IMR-90 (cell line): ENCODE data around the gene SERPINA5. TPM values are rescaled to one million over a fixed set of nuclear protein-coding genes. Genes with fewer than 3 reads are reported as not detected.
A peak's percentile ranks its signal among the peaks of the same experiment; 100 is the strongest.

Source experiments
- ATAC-seq: fragments of 200-7000 bp; cut with Tn5 transposase; 2 replicates; pipeline ENCODE4 v1.9.1; 2020; ENCODE audit warnings: low read depth, mild to moderate bottlenecking, moderate library complexity
- BruUV-seq: library from RNA; stranded (reverse); fragments of 400-500 nt; replicated peaks from 2 replicates; lab custom pipeline; 2021; lab: Mats Ljungman, UMichigan
- CTCF ChIA-PET: fragments of 300-600 bp; formaldehyde crosslinking; extraction: SDS; loops from one replicate; lab custom pipeline; 2021; ENCODE audit warnings: antibody characterized with exemption; lab: Yijun Ruan, JAX
- POLR2A ChIA-PET: fragments of 300-600 bp; sonication (Branson Sonifier 250); formaldehyde crosslinking; loops from one replicate; lab custom pipeline; 2022; ENCODE audit warnings: antibody characterized with exemption; ENCODE audit not compliant: unreplicated experiment; lab: Charles Lee
- DNase-seq: peaks from one replicate; pipeline ENCODE4 v3.0.0; 2013
- H2AFZ ChIP-seq: replicated peaks from 2 replicates; pipeline ENCODE3; 2013; ENCODE audit warnings: low read length, mild to moderate bottlenecking; ENCODE audit not compliant: poor library complexity
- H2AK5ac ChIP-seq: 2 replicates; pipeline ENCODE4 v1.6.1; 2013; ENCODE audit warnings: low read depth, low read length, inconsistent platforms
- H2AK9ac ChIP-seq: replicated peaks from 2 replicates; pipeline ENCODE3; 2013; ENCODE audit warnings: mild to moderate bottlenecking, low read depth, low read length, moderate library complexity; ENCODE audit not compliant: poor library complexity
- H2BK120ac ChIP-seq: 2 replicates; pipeline ENCODE4 v1.6.1; 2013; ENCODE audit warnings: low read depth, low read length, inconsistent platforms
- H2BK15ac ChIP-seq: 3 replicates; pipeline ENCODE4 v1.6.1; 2013; ENCODE audit warnings: low read depth, low read length, inconsistent platforms
- H2BK20ac ChIP-seq: 2 replicates; pipeline ENCODE4 v1.6.1; 2013; ENCODE audit warnings: low read depth, mild to moderate bottlenecking, inconsistent platforms, low read length, moderate library complexity
- H2BK5ac ChIP-seq: 2 replicates; pipeline ENCODE4 v1.6.1; 2013; ENCODE audit warnings: mild to moderate bottlenecking, low read depth, low read length, inconsistent platforms; ENCODE audit not compliant: poor library complexity, severe bottlenecking
- H3K14ac ChIP-seq: replicated peaks from 2 replicates; pipeline ENCODE4 v1.6.1; 2013; ENCODE audit warnings: low read depth, low read length, inconsistent platforms
- H3K18ac ChIP-seq: 2 replicates; pipeline ENCODE4 v1.6.1; 2013; ENCODE audit warnings: low read depth, low read length, control low read depth
- H3K23ac ChIP-seq: 2 replicates; pipeline ENCODE4 v1.6.1; 2013; ENCODE audit warnings: low read depth, low read length, inconsistent platforms
- H3K27ac ChIP-seq: 2 replicates; pipeline ENCODE4 v1.5.1; 2013; ENCODE audit warnings: mild to moderate bottlenecking, control low read depth, low read length; ENCODE audit not compliant: insufficient read depth
- H3K27me3 ChIP-seq: 2 replicates; pipeline ENCODE4 v1.6.1; 2013; ENCODE audit warnings: low read length; ENCODE audit not compliant: control insufficient read depth, insufficient read depth
- H3K36me3 ChIP-seq: 2 replicates; pipeline ENCODE4 v1.6.1; 2013; ENCODE audit warnings: low read length, mixed read lengths; ENCODE audit not compliant: control insufficient read depth, insufficient read depth
- H3K4ac ChIP-seq: 2 replicates; pipeline ENCODE4 v1.6.1; 2013; ENCODE audit warnings: low read depth, low read length, inconsistent platforms
- H3K4me1 ChIP-seq: 2 replicates; pipeline ENCODE4 v1.6.1; 2013; ENCODE audit warnings: low read length, mixed read lengths; ENCODE audit not compliant: control insufficient read depth, insufficient read depth
- H3K4me2 ChIP-seq: 2 replicates; pipeline ENCODE4 v1.6.1; 2013; ENCODE audit warnings: low read depth, mild to moderate bottlenecking, control low read depth, low read length, moderate library complexity
- H3K4me3 ChIP-seq: 2 replicates; pipeline ENCODE4 v1.5.1; 2013; ENCODE audit warnings: low read depth, mild to moderate bottlenecking, control low read depth, low read length, moderate library complexity; ENCODE audit not compliant: insufficient read depth
- H3K56ac ChIP-seq: 2 replicates; pipeline ENCODE4 v1.6.1; 2013; ENCODE audit warnings: low read length, inconsistent platforms; ENCODE audit not compliant: insufficient read depth; ENCODE audit errors: extremely low read depth
- H3K79me1 ChIP-seq, 2 experiments: 2 replicates each; pipeline ENCODE4 v1.6.1; 2013; ENCODE audit warnings: low read length in 2 of 2, inconsistent platforms in 1 of 2, low read depth in 1 of 2
- H3K9ac ChIP-seq: 2 replicates; pipeline ENCODE4 v1.6.1; 2013; ENCODE audit warnings: low read depth, low read length, control low read depth
- H3K9me1 ChIP-seq: 2 replicates; pipeline ENCODE4 v1.6.1; 2013; ENCODE audit warnings: low read length, inconsistent platforms; ENCODE audit not compliant: insufficient read depth
- H3K9me3 ChIP-seq: 2 replicates; pipeline ENCODE4 v1.6.1; 2013; ENCODE audit warnings: low read length; ENCODE audit not compliant: control insufficient read depth, insufficient read depth
- H4K20me1 ChIP-seq: 2 replicates; pipeline ENCODE4 v1.6.1; 2013; ENCODE audit warnings: low read length, inconsistent platforms; ENCODE audit not compliant: insufficient read depth
- H4K5ac ChIP-seq: 2 replicates; pipeline ENCODE4 v1.6.1; 2013; ENCODE audit warnings: mild to moderate bottlenecking, low read depth, low read length, control low read depth
- H4K8ac ChIP-seq, 2 experiments: 2 replicates each; pipeline ENCODE4 v1.6.1; 2013; ENCODE audit warnings: low read depth in 2 of 2, low read length in 2 of 2, control low read depth in 1 of 2, inconsistent platforms in 1 of 2
- H4K91ac ChIP-seq: 2 replicates; pipeline ENCODE4 v1.6.1; 2013; ENCODE audit warnings: low read depth, low read length, inconsistent platforms; ENCODE audit not compliant: insufficient read depth
- CEBPB ChIP-seq: IDR thresholded peaks from 2 replicates; pipeline ENCODE4 v1.6.1; 2012; ENCODE audit warnings: low read depth, low read length, improper control_type of control experiment
- FOS ChIP-seq: fragments of 150-350 bp; IDR thresholded peaks from 2 replicates; pipeline ENCODE4 v1.6.1; 2016; ENCODE audit warnings: low read depth, low read length
- MAFK ChIP-seq: IDR thresholded peaks from 2 replicates; pipeline ENCODE4 v1.6.1; 2012; ENCODE audit warnings: low read depth, low read length, improper control_type of control experiment
- MXI1 ChIP-seq: IDR thresholded peaks from 2 replicates; pipeline ENCODE4 v1.6.1; 2012; ENCODE audit warnings: low read depth, mild to moderate bottlenecking, low read length, moderate library complexity, borderline replicate concordance
- NFE2L2 ChIP-seq: fragments of 150-350 bp; IDR thresholded peaks from 2 replicates; pipeline ENCODE4 v1.6.1; 2016; ENCODE audit warnings: low read depth, mild to moderate bottlenecking, low read length
- POLR2A ChIP-seq: IDR thresholded peaks from 2 replicates; pipeline ENCODE4 v1.6.1; 2012; ENCODE audit warnings: mild to moderate bottlenecking, low read depth, low read length
- RAD21 ChIP-seq: IDR thresholded peaks from 2 replicates; pipeline ENCODE4 v1.6.1; 2012; ENCODE audit warnings: low read length, improper control_type of control experiment
- RCOR1 ChIP-seq: IDR thresholded peaks from 2 replicates; pipeline ENCODE4 v1.6.1; 2012; ENCODE audit warnings: mild to moderate bottlenecking, low read length, improper control_type of control experiment; ENCODE audit not compliant: insufficient replicate concordance
- SMC3 ChIP-seq: fragments of 150-350 bp; IDR thresholded peaks from 2 replicates; pipeline ENCODE4 v1.6.1; 2016; ENCODE audit warnings: low read depth, mild to moderate bottlenecking, antibody characterized with exemption, low read length, moderate library complexity
- WGBS, 2 experiments: methylation state at CpG; one replicate each; pipeline versions ENCODE4 v1.1.5 to v1.1.7; 2013; ENCODE audit warnings: missing lambda C conversion rate in 2 of 2; ENCODE audit not compliant: insufficient read length in 1 of 2; ENCODE audit errors: extremely low coverage in 2 of 2; 5-methylcytosine and 5-hydroxymethylcytosine counted together
- dilution Hi-C: fragments of 300-500 bp; cut with HindIII; formaldehyde crosslinking; loops from one replicate; pipeline ENCODE4 v1.14.3; 2018; ENCODE audit warnings: low sequenced_read_pairs; ENCODE audit not compliant: unreplicated experiment
- in situ Hi-C: fragments of 300-500 bp; cut with MboI; formaldehyde crosslinking; loops from 3 replicates; pipeline ENCODE4 v1.14.3; 2019; ENCODE audit warnings: low sequenced_read_pairs, inconsistent platforms, mixed read lengths
- intact Hi-C: fragments of 100-400 bp; cut with micrococcal nuclease; formaldehyde crosslinking; loops from 2 replicates; pipeline ENCODE4 v1.10.0; 2022
- polyA plus RNA-seq, 3 experiments: library from polyadenylated mRNA; depleted of rRNA; stranded (reverse); fragments of >200 nt; gene quantifications; 2 replicates each; pipeline ENCODE4 v1.2.3, GENCODE V29; 2012; ENCODE audit warnings: low replicate concordance in 1 of 3
- total RNA-seq: library from RNA; depleted of rRNA; stranded (reverse); fragments of >200 nt; gene quantifications from 2 replicates; pipeline ENCODE4 v1.2.3, GENCODE V29; 2012
- TF ChIP-seq, protein P1 (sequence below): conservative IDR thresholded peaks from 2 replicates; pipeline ENCODE4 v1.5.1; 2012; ENCODE audit warnings: mild to moderate bottlenecking, low read depth, low read length, improper control_type of control experiment

SERPINA5 gene
- total and polyA plus RNA-seq, 2 of the 4 experiments (the other 2 are of a cell fraction) = not detected

DNA sequence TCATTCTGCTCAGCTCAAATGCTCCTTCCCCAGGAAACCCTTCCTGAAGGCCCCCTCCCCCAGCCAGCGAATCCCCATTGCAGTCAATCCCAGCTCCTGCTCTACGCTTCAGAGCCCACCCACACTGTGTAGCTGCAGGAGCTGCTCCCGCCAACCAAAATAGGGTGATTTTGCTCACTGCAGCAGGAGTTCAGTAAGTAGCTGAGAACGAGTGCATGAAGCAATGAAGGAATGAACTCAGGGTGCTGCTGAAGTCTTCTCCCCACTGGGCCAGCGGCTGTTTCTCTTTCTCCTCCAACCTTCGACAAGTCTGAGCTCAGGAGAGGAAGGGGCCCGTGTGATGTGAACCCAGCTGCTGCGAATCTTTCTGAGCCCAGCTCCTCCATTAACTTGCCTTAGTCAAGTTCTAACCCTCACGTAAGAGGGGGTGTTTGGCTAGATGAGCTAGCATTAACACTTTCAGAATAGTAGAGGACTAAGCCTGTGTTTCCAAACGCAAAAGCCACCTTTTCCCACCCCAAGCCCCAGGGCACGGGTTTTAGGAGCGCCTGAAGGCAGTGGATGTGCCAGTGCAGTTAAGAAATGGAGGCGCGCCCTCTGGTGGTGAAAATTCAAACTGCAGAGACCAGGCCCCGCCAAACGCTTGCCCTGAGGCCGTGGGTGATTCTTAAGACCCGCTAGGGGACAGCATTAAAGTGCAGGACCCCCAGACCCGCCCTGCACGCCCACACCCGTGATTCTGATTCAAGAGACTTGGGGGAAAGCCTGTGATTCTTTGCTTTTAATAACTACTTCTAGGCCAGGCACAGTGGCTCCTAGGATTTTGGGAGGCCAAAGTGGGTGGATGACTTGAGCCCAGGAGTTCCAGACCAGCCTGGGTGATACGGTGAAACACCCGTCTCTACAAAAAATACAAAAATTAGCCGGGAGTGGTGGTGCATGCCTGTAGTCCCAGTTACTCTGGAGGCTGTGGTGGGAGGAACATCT, 31.9 kb upstream of the SERPINA5 start:
- ATAC-seq (peak; percentile 96), DNase-seq (peak; percentile 36)
- dilution Hi-C loops = no loop called here
- Histone ChIP-seq H2BK20ac (no peak overlapping the region), H2BK15ac (no peak overlapping the region), H3K79me1 (no peaks in the 10 kb centered on the region), H2BK120ac (no peak overlapping the region), H2AK5ac (no peak overlapping the region), H3K4me2 (no peak overlapping the region), H3K36me3 (no peaks in the 10 kb centered on the region), H3K14ac (no peak overlapping the region), H3K18ac (no peak overlapping the region), H3K9ac (no peak overlapping the region), H3K56ac (no peak overlapping the region), H3K9me1 (no peaks in the 10 kb centered on the region), H3K4me1 (no peaks in the 10 kb centered on the region), H3K27me3 (no peaks in the 10 kb centered on the region), H3K27ac (no peak overlapping the region), H4K20me1 (no peaks in the 10 kb centered on the region), H4K91ac (no peak overlapping the region), H2BK5ac (no peak overlapping the region), H4K8ac (no peak overlapping the region), H3K4me3 (no peak overlapping the region), H4K5ac (no peak overlapping the region), H2AFZ (no peak overlapping the region), H3K23ac (no peak overlapping the region), H2AK9ac (no peak overlapping the region), H3K9me3 (0 out of 2 replicates have a peak, but pooled peaks cover 4% of the 10 kb centered on the region), H3K4ac (no peak overlapping the region)
- intact Hi-C loops = loop anchor here (1.0 kb wide), 1 partner anchor 132 kb away; no protein-coding TSS in a partner anchor
- TF ChIP-seq NFE2L2 = no peak
- TF ChIP-seq POLR2A = no peak
- TF ChIP-seq, protein P1, sequence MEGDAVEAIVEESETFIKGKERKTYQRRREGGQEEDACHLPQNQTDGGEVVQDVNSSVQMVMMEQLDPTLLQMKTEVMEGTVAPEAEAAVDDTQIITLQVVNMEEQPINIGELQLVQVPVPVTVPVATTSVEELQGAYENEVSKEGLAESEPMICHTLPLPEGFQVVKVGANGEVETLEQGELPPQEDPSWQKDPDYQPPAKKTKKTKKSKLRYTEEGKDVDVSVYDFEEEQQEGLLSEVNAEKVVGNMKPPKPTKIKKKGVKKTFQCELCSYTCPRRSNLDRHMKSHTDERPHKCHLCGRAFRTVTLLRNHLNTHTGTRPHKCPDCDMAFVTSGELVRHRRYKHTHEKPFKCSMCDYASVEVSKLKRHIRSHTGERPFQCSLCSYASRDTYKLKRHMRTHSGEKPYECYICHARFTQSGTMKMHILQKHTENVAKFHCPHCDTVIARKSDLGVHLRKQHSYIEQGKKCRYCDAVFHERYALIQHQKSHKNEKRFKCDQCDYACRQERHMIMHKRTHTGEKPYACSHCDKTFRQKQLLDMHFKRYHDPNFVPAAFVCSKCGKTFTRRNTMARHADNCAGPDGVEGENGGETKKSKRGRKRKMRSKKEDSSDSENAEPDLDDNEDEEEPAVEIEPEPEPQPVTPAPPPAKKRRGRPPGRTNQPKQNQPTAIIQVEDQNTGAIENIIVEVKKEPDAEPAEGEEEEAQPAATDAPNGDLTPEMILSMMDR = peak; percentile 69
- TF ChIP-seq FOS = no peak
- no peak for TF ChIP-seq MAFK
- TF ChIP-seq SMC3 = peak; percentile 71
- TF ChIP-seq MXI1 = no peak
- no peak for TF ChIP-seq CEBPB
- TF ChIP-seq RCOR1 = no peak
- peak; percentile 54 for TF ChIP-seq RAD21
- in situ Hi-C loops = no loop called here
- BruUV-seq = no TSS peak
- no CpG with 5 or more reads among the region's 24 CpGs for WGBS, 2 experiments
- CTCF ChIA-PET = interaction anchor here (0.6 to 1.2 kb wide), 7 partner anchors 9 to 904 kb away, joined by 3 to 5 read pairs (median 3); partner anchors contain the start of gene SERPINA4
- POLR2A ChIA-PET = no interaction called here
